ENCODE results near the gene INO80E. TPM values are rescaled to one million over a fixed set of nuclear protein-coding genes. Genes with fewer than 3 reads are reported as not detected.

The INO80E gene
- total RNA-seq, 1 donor from 2014 or later = 71.4 TPM

GRCh38 chr16:29991571-29991904 lies 4.5 kb upstream of the INO80E start:
- Mint-ChIP-seq H3K4me3 (ENCODE audit: unreplicated experiment) (no peak overlapping the region), H3K4me1 (ENCODE audit: low read depth, unreplicated experiment) (no peaks in the 10 kb centered on the region), H3K27ac (ENCODE audit: unreplicated experiment) (no peak overlapping the region), H3K9me3 (ENCODE audit: unreplicated experiment) (peaks cover 4% of the 10 kb centered on the region), H3K36me3 (ENCODE audit: unreplicated experiment) (peaks cover 9% of the 10 kb centered on the region), H3K27me3 (ENCODE audit: unreplicated experiment) (peaks cover 20% of the 10 kb centered on the region)
- TF ChIP-seq CTCF (IDR thresholded peaks at IDR 0.05; ENCODE audit: partially characterized antibody, unreplicated experiment) = no peak
- no peak for DNase-seq

- Mint-ChIP-seq H3K36me3 (ENCODE audit: unreplicated experiment) (peaks cover 9% of the 10 kb centered on the region), H3K27ac (ENCODE audit: unreplicated experiment) (no peak overlapping the region), H3K9me3 (ENCODE audit: unreplicated experiment) (peaks cover 1% of the 10 kb centered on the region), H3K27me3 (ENCODE audit: unreplicated experiment) (peaks cover 17% of the 10 kb centered on the region), H3K4me1 (ENCODE audit: low read depth, unreplicated experiment) (peaks cover 3% of the 10 kb centered on the region), H3K4me3 (ENCODE audit: unreplicated experiment) (peak overlapping the region; percentile 61)
- TF ChIP-seq CTCF (IDR thresholded peaks at IDR 0.05; ENCODE audit: partially characterized antibody, unreplicated experiment) = no peak
- DNase-seq = no peak
Observed at GRCh38 chr16:29992344-29992967, 3.6 kb upstream of the INO80E start.

GRCh38 chr16:29993191-29993902 lies 2.7 kb upstream of the INO80E start:
- Mint-ChIP-seq H3K27me3 (ENCODE audit: unreplicated experiment) (peaks cover 17% of the 10 kb centered on the region), H3K4me1 (ENCODE audit: low read depth, unreplicated experiment) (peaks cover 3% of the 10 kb centered on the region)

GRCh38 chr16:29993903-29994599 lies 2.0 kb upstream of the INO80E start:
- peaks cover 3% of the 10 kb centered on the region for H3K4me1 Mint-ChIP-seq (ENCODE audit: low read depth, unreplicated experiment)
- peaks cover 14% of the 10 kb centered on the region for H3K27me3 Mint-ChIP-seq (ENCODE audit: unreplicated experiment)
- TF ChIP-seq CTCF (IDR thresholded peaks at IDR 0.05; ENCODE audit: partially characterized antibody, unreplicated experiment) = no peak
- H3K27ac Mint-ChIP-seq (ENCODE audit: unreplicated experiment) = peak overlapping the region; percentile 56
- peaks cover 7% of the 10 kb centered on the region for H3K36me3 Mint-ChIP-seq (ENCODE audit: unreplicated experiment)
- H3K4me3 Mint-ChIP-seq (ENCODE audit: unreplicated experiment) = peak overlapping the region; percentile 16
- peaks cover 3% of the 10 kb centered on the region for H3K9me3 Mint-ChIP-seq (ENCODE audit: unreplicated experiment)
- no peak for DNase-seq

More at GRCh38 chr16:29993191-29993902, 2.7 kb upstream of the INO80E start:
- no peak overlapping the region for H3K27ac Mint-ChIP-seq (ENCODE audit: unreplicated experiment)
- no peak for TF ChIP-seq CTCF (IDR thresholded peaks at IDR 0.05; ENCODE audit: partially characterized antibody, unreplicated experiment)
- peaks cover 9% of the 10 kb centered on the region for H3K36me3 Mint-ChIP-seq (ENCODE audit: unreplicated experiment)
- H3K9me3 Mint-ChIP-seq (ENCODE audit: unreplicated experiment) = peaks cover 3% of the 10 kb centered on the region
- no peak for DNase-seq
- H3K4me3 Mint-ChIP-seq (ENCODE audit: unreplicated experiment) = no peak overlapping the region
